ENCODE data around the gene REX1BD. TPM values are rescaled to one million over a fixed set of nuclear protein-coding genes. Genes with fewer than 3 reads are reported as not detected.

The REX1BD gene
- polyA plus RNA-seq, 2 donors: 48.4 to 59.0 TPM

DNA sequence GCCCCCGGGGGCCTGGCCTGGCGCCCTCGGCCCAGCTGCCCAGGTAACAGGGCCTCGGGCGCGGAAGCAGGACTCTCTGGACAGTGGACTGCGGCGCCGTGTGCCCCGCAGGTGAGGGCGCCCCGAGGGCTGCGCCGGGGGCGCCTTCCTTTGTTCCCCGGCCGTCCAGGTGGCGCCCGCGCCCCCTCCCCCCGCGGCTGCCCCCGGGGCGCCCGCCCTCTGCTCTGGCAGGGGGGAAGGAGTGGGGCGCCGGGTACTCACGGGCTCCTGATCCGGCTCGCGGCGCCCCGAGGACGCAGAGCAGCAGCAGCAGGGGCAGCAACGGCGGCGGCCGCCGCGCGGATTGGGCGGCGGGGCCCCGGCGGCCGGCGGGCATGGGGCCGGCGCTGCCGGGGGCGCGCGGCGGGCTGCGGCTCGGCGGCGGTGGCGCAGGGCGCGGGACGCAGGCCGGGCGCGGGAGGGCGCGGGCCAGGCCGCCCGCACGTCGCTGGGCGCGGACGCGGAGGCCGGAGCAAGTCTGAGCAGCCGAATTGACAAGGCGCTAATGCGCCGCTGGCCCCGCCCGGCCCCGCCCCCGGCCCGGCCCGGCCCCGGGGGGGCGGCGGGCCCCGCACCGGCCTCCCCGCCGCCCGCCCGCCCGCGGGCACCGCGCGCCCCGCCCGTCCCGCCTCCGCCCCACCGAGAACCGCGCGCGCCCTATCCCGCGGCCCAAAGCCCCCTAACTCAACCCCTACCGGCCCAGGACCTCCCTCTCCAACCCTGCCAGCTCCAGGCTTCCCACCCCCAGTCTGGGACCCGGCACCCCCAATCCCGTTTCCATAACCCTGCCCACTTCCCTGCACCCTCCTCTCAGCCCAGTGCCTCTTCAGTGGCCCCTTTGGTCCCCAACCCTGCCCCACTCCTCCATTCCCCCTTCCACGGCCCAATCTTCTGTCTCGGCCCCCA lies 18.0 kb downstream of the REX1BD start, which contains the start of gene CRLF1:
Gene CRLF1 (minus strand): TSS at position 519 of the 945 bp plus-strand sequence. CDS start 143 bp downstream, at position 376.
- Histone ChIP-seq H3K9me3 (ENCODE audit: control insufficient read depth in 2 of 2, insufficient read depth in 1 of 2, low read depth in 1 of 2, low read length in 1 of 2) (no peaks in the 10 kb centered on the region), H3K36me3 (ENCODE audit: control insufficient read depth in 2 of 2, insufficient read depth in 2 of 2, low read length in 1 of 2) (no peaks in the 10 kb centered on the region), H3K4me3 (ENCODE audit: low read depth in 1 of 2, low read length in 2 of 2) (peak within 1 kb of the TSS; percentile 30 to 33), H3K27me3 (ENCODE audit: control insufficient read depth in 1 of 2, insufficient read depth in 2 of 2, low read length in 2 of 2) (peaks cover 4 to 32% of the 10 kb centered on the region in 2 donors), H3K4me1 (ENCODE audit: control insufficient read depth in 2 of 2, insufficient read depth in 2 of 2, low read length in 1 of 2) (peaks cover 7 to 10% of the 10 kb centered on the region in 2 donors), H3K27ac (ENCODE audit: low read depth in 2 of 2, low read length in 1 of 2) (no peak within 1 kb of the TSS)
- 1% methylated on average over 40 to 115 of the region's 116 CpGs for WGBS, 2 donors

DNA sequence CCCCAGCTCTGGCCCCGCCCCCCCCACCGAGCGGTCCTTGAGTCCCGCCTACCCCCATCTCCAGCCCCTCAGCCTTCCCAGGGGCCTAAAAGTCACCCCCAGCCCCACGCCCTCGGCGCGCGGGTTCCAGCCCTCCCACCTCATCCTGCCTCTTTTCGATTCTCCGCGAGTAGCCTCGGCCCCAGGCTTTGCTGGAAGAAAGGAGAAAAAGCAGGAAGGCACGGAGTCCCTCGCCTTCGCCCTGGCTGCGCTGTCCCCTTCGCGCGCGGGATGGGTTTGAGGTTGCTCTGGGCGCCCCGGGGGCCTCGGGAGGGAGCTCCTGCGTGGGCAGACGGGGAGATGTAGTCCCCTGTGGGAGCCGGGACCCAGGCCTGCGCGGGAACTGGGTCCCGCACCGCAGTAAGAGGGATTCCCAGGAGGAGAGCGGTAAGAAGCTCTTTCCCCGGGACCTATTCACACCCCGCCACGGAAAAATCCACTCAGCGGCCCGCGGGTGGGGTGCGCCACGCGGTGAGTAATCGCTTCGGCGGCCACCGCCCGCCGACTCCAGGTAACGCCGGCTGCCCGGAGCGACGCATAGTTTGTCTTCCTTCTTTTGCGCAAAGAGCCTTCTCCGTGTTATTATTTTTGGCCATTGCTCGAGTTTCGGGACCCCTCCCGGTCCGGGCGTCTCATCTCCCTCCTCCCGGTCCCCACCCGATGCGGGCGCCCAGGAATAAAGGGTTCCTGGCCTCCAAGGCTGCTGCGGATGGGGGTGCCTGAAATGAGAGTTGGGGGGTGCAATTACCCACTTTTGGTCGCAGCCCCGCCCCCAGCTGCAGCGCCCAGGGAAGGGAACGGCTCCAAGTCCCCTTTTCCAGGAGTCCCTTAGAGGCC lies 18.9 kb downstream of the REX1BD start:
- no peaks in the 10 kb centered on the region for H3K9me3 ChIP-seq (ENCODE audit: control insufficient read depth in 2 of 2, insufficient read depth in 1 of 2, low read depth in 1 of 2, low read length in 1 of 2)
- peaks cover 12 to 15% of the 10 kb centered on the region in 2 donors for H3K4me1 ChIP-seq (ENCODE audit: control insufficient read depth in 2 of 2, insufficient read depth in 2 of 2, low read length in 1 of 2)
- peaks cover 4 to 36% of the 10 kb centered on the region in 2 donors for H3K27me3 ChIP-seq (ENCODE audit: control insufficient read depth in 1 of 2, insufficient read depth in 2 of 2, low read length in 2 of 2)
- no peak overlapping the region for H3K27ac ChIP-seq (ENCODE audit: low read depth in 2 of 2, low read length in 1 of 2)
- WGBS, 2 donors: 2% methylated on average over 67 to 68 of the region's 68 CpGs
- H3K36me3 ChIP-seq (ENCODE audit: control insufficient read depth in 2 of 2, insufficient read depth in 2 of 2, low read length in 1 of 2): no peaks in the 10 kb centered on the region
- H3K4me3 ChIP-seq (ENCODE audit: low read depth in 1 of 2, low read length in 2 of 2): peak overlapping the region in 1 of 2 donors; percentile 3

DNA sequence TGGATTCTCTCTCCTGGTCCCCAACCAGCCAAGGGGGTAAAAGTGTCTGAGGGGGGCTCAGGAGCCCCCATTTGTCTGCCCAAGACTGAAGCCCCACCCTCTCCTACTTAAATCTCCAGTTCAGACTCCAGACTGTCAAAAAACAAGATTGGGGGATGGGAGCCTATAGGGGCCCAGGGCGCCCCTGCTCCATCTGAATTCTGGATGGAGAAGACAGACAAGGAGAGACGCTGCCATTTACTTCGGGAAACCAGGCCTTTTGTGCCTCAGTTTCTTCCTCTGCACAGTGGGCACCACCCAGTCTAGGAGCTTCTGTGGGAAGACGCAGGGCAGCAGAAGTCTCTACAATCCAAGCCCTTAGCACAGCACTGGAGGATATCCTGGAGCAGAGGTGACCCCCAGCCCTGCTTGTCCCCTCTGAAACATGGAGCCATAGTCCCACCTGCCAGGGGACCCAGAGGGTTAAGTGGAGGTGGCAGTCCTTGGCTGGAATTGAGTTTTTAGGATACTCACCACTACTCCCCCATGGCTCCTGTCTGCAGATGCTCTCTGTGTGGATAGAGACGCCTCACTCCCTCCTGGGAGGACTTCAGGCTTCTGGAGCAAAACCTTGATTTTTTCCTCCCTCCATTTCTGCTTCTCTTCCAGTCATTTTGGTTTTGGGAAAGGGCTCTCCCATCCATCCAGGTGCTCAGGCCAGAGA lies 19.7 kb downstream of the REX1BD start:
- H3K27ac ChIP-seq (ENCODE audit: low read depth in 2 of 2, low read length in 1 of 2): no peak overlapping the region
- H3K27me3 ChIP-seq (ENCODE audit: control insufficient read depth in 1 of 2, insufficient read depth in 2 of 2, low read length in 2 of 2): peaks cover 4 to 41% of the 10 kb centered on the region in 2 donors
- peaks cover 17 to 20% of the 10 kb centered on the region in 2 donors for H3K4me1 ChIP-seq (ENCODE audit: control insufficient read depth in 2 of 2, insufficient read depth in 2 of 2, low read length in 1 of 2)
- no peak overlapping the region for H3K4me3 ChIP-seq (ENCODE audit: low read depth in 1 of 2, low read length in 2 of 2)
- H3K36me3 ChIP-seq (ENCODE audit: control insufficient read depth in 2 of 2, insufficient read depth in 2 of 2, low read length in 1 of 2): no peaks in the 10 kb centered on the region
- 45 to 60% methylated on average over 5 of the region's 5 CpGs for WGBS, 2 donors
- H3K9me3 ChIP-seq (ENCODE audit: control insufficient read depth in 2 of 2, insufficient read depth in 1 of 2, low read depth in 1 of 2, low read length in 1 of 2): no peaks in the 10 kb centered on the region

DNA sequence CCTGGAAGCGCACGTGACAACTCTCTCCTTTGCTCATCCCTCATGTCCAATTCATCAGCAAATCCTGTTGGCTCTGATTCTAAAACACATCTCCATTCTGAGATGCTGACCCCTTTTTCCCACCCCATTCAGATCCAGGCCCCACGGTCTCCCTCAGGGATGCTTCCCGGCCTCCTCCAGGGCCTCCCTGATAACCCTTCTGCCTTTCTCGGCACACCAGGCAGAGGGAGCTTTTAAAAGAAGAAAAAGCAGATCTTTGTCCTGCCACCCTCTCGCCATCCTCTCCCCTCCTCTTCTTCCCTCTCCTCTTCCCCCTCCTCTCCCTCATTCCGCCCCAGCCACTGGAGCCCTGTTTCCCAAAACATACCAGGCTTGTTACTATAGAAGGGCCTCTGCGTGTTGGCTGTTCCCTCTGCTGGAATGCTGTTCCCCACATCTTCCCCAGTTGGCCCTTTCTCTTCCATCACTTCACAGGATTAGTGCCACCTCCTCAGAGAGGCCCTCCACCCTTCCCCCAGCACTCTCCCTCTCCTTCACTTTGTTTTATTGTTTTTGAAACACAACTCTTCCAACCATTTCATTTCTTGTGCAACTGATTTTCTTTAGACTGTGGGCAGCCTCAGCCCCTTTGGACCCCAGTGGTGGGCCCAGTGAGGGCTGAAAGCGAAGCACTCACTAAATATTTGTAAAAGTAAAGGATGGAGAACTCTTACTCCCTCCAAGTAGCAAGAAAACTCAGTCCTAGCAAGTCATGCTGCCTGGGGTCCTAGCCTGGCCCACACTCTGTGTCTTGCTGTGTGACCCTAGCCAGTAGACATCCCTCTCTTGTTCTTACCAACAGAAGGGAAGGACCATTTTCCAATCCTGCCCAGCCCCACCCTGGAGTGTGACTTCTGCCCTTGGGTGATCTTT lies 20.5 kb downstream of the REX1BD start:
- H3K27ac ChIP-seq (ENCODE audit: low read depth in 2 of 2, low read length in 1 of 2): no peak overlapping the region
- no peaks in the 10 kb centered on the region for H3K36me3 ChIP-seq (ENCODE audit: control insufficient read depth in 2 of 2, insufficient read depth in 2 of 2, low read length in 1 of 2)
- peaks cover 4 to 41% of the 10 kb centered on the region in 2 donors for H3K27me3 ChIP-seq (ENCODE audit: control insufficient read depth in 1 of 2, insufficient read depth in 2 of 2, low read length in 2 of 2)
- no peak overlapping the region for H3K4me3 ChIP-seq (ENCODE audit: low read depth in 1 of 2, low read length in 2 of 2)
- peaks cover 2% of the 10 kb centered on the region in 2 donors for H3K9me3 ChIP-seq (ENCODE audit: control insufficient read depth in 2 of 2, insufficient read depth in 1 of 2, low read depth in 1 of 2, low read length in 1 of 2)
- peaks cover 17 to 20% of the 10 kb centered on the region in 2 donors for H3K4me1 ChIP-seq (ENCODE audit: control insufficient read depth in 2 of 2, insufficient read depth in 2 of 2, low read length in 1 of 2)
- 72 to 73% methylated on average over 9 of the region's 9 CpGs for WGBS, 2 donors

DNA sequence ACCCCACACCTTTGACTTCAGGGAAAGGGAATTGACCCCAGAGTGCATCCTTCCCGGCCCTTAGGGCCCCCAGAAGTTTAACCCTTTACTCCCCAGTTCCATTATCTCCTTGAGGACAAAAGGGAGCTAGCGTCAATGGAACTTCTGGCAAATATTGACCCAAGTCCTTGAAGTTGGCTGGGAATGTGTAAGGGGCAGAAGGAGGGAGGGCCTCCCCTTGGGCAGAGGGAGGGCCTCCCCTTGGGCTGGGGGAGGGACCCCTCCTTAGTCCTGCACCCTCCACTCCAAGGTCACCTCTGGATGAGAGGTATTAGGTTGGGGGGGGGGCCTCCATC lies 21.1 kb downstream of the REX1BD start:
- peaks cover 4 to 43% of the 10 kb centered on the region in 2 donors for H3K27me3 ChIP-seq (ENCODE audit: control insufficient read depth in 1 of 2, insufficient read depth in 2 of 2, low read length in 2 of 2)
- 36 to 47% methylated on average over 2 of the region's 2 CpGs for WGBS, 2 donors
- H3K4me3 ChIP-seq (ENCODE audit: low read depth in 1 of 2, low read length in 2 of 2): no peak overlapping the region
- H3K9me3 ChIP-seq (ENCODE audit: control insufficient read depth in 2 of 2, insufficient read depth in 1 of 2, low read depth in 1 of 2, low read length in 1 of 2): peaks cover 2% of the 10 kb centered on the region in 2 donors
- no peaks in the 10 kb centered on the region for H3K36me3 ChIP-seq (ENCODE audit: control insufficient read depth in 2 of 2, insufficient read depth in 2 of 2, low read length in 1 of 2)
- H3K4me1 ChIP-seq (ENCODE audit: control insufficient read depth in 2 of 2, insufficient read depth in 2 of 2, low read length in 1 of 2): peaks cover 17 to 20% of the 10 kb centered on the region in 2 donors
- no peak overlapping the region for H3K27ac ChIP-seq (ENCODE audit: low read depth in 2 of 2, low read length in 1 of 2)

DNA sequence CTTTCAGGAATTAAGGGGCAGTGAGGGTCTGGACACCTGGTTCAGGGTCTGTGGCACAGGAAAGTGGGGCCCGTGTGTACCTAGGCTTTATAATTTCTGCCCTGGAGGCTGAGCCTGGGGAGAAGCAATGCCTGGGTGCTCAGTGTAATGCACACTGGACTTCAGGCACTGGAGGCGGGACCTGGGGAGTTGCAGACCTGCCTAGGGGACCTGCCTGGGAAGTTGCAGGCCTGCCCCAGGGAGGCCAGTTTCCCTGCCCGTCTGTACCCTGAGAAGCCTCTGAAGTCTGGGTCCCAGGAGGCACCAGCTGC lies 21.6 kb downstream of the REX1BD start:
- Histone ChIP-seq H3K4me3 (ENCODE audit: low read depth in 1 of 2, low read length in 2 of 2) (no peak overlapping the region), H3K27me3 (ENCODE audit: control insufficient read depth in 1 of 2, insufficient read depth in 2 of 2, low read length in 2 of 2) (peaks cover 4 to 44% of the 10 kb centered on the region in 2 donors), H3K4me1 (ENCODE audit: control insufficient read depth in 2 of 2, insufficient read depth in 2 of 2, low read length in 1 of 2) (peaks cover 17 to 20% of the 10 kb centered on the region in 2 donors), H3K27ac (ENCODE audit: low read depth in 2 of 2, low read length in 1 of 2) (no peak overlapping the region), H3K9me3 (ENCODE audit: control insufficient read depth in 2 of 2, insufficient read depth in 1 of 2, low read depth in 1 of 2, low read length in 1 of 2) (peaks cover 2% of the 10 kb centered on the region in 2 donors), H3K36me3 (ENCODE audit: control insufficient read depth in 2 of 2, insufficient read depth in 2 of 2, low read length in 1 of 2) (no peaks in the 10 kb centered on the region)
- 47 to 50% methylated on average over 3 of the region's 3 CpGs for WGBS, 2 donors

DNA sequence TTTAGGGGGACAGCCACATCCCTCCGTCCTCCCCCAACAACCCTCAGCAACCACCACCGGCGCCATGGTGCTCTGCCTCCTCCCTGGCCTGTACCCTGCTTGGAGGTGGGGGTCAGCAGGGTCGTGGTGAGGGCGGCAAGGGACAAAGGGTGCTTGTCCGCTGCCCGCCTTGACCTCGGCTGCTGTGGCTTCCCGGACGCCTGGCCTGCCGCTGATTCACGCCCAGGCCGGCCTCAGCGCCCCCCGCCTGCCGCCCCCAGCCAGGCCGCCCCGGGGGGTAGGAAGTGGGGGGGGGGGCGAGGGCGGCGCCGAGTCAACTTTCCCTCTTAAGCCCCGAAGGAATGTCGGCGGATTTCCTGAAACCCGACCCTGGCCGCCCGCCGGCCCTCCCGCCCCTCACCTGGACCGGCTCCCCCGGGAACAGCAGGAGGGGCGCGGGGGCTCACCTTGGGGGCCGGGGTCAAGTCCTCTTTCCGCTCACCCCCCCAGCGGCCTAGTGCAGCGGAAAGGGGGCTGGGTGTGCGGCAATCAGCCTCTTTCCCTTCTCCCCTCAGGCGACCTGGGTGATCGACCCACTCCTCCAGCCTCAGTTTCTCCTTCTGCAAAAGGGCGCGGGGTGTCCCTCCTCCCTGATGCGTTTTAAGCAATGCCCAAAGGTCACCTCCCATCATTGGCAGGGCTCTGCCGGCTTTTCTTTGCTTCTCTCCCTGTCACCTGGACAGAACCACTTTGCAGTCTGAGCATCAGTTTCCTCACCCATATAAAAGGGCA lies 22.1 kb downstream of the REX1BD start:
- H3K4me3 ChIP-seq (ENCODE audit: low read depth in 1 of 2, low read length in 2 of 2): no peak overlapping the region
- H3K36me3 ChIP-seq (ENCODE audit: control insufficient read depth in 2 of 2, insufficient read depth in 2 of 2, low read length in 1 of 2): no peaks in the 10 kb centered on the region
- H3K27ac ChIP-seq (ENCODE audit: low read depth in 2 of 2, low read length in 1 of 2): no peak overlapping the region
- peaks cover 2% of the 10 kb centered on the region in 2 donors for H3K9me3 ChIP-seq (ENCODE audit: control insufficient read depth in 2 of 2, insufficient read depth in 1 of 2, low read depth in 1 of 2, low read length in 1 of 2)
- peaks cover 4 to 39% of the 10 kb centered on the region in 2 donors for H3K27me3 ChIP-seq (ENCODE audit: control insufficient read depth in 1 of 2, insufficient read depth in 2 of 2, low read length in 2 of 2)
- 8 to 12% methylated on average over 20 to 45 of the region's 45 CpGs for WGBS, 2 donors
- H3K4me1 ChIP-seq (ENCODE audit: control insufficient read depth in 2 of 2, insufficient read depth in 2 of 2, low read length in 1 of 2): peaks cover 17 to 20% of the 10 kb centered on the region in 2 donors

DNA sequence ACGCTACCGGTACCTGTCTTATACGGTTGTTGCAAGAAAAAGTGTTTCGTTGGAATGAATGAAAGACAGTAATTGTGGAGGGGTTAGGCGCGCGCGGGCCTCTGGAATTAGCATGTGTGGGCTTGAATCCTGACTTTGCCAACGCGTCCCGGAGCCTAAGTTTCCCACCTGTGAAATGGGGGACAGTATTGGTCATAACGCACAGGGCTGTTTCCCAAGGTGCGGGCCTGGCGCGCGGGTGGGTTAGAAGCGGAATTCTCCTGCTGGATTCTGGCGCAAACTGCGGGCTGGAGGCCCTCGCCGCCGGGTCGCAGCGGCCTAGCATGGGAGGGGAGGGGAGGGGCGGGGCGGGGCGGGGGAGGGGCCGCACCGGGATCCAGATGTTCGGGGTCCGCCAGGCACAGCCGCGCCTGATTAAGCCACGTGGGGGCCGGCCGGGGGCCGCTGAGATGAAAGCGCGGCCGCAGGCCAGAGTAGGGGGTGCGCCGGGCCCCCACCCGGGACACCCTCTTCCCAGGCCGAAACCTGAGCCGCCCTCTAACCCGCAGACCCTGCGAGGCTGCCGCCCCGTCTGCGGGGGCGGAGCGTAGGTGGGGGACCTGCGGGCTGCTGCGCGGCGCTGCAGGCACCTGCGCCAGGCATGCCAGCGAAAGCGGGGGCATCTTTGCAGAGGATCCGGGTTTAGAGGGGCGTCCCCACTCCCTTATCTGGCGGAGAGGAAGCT lies 22.9 kb downstream of the REX1BD start:
- H3K4me1 ChIP-seq (ENCODE audit: control insufficient read depth in 2 of 2, insufficient read depth in 2 of 2, low read length in 1 of 2): peaks cover 17 to 20% of the 10 kb centered on the region in 2 donors
- 3 to 4% methylated on average over 50 to 62 of the region's 62 CpGs for WGBS, 2 donors
- peaks cover 2% of the 10 kb centered on the region in 2 donors for H3K9me3 ChIP-seq (ENCODE audit: control insufficient read depth in 2 of 2, insufficient read depth in 1 of 2, low read depth in 1 of 2, low read length in 1 of 2)
- no peaks in the 10 kb centered on the region for H3K36me3 ChIP-seq (ENCODE audit: control insufficient read depth in 2 of 2, insufficient read depth in 2 of 2, low read length in 1 of 2)
- peak overlapping the region in 1 of 2 donors; percentile 13 for H3K4me3 ChIP-seq (ENCODE audit: low read depth in 1 of 2, low read length in 2 of 2)
- no peak overlapping the region for H3K27ac ChIP-seq (ENCODE audit: low read depth in 2 of 2, low read length in 1 of 2)
- H3K27me3 ChIP-seq (ENCODE audit: control insufficient read depth in 1 of 2, insufficient read depth in 2 of 2, low read length in 2 of 2): peaks cover 4 to 35% of the 10 kb centered on the region in 2 donors

Data from esophagus (tissue), 2 donors.